ENCODE results near the gene CHAC2.
"Not testable (repeated sequence)": the region's sequence is repeated elsewhere in the genome, so short reads cannot be mapped to it uniquely, and the experiment has no call there.

The CHAC2 gene

GRCh38 chr2:53778536-53779162 is 11.0 kb downstream of the CHAC2 start:
- no peak for DNase-seq

GRCh38 chr2:53780056-53780455 is 12.5 kb downstream of the CHAC2 start:
- DNase-seq: no peak

DNA sequence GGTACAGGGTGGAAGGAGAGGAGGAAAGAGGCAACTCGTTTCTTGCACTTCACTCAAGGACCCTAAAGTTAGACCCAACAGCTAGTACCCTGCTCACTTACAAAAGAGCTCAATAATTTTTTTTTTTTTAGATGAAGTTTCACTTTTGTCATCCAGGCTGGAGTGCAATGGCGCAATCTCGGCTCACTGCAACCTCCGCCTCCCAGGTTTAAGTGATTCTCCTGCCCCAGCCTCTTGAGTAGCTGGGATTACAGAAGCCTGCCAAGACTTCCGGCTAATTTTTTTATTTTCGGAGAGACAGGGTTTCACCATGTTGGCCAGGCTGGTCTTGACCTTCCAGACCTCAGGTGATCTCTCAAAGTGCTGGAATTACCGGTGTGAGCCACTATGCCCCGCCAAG is 15.1 kb downstream of the CHAC2 start:
- no peak for DNase-seq

- no peak for DNase-seq
Observed at GRCh38 chr2:53784436-53784835, 16.8 kb downstream of the CHAC2 start.

GRCh38 chr2:53785366-53785765 is 17.8 kb downstream of the CHAC2 start:
- DNase-seq: no peak

DNA sequence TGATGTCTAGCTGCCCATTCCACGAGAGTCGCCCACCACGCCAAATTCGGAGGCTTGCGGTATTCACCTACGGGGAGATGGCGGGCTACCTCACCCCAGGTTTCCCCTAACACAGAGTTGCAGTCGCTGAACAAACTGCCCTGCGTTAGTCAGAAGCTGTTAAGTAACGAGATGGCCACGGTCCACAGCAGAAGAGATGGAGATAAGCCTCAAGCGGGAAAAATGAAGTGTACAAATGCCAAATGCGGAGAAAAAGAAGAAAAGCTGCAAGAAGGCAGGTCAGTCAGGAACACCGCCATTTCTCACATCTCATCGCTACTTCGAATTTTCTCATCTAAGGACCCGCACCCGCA is 18.7 kb downstream of the CHAC2 start:
- DNase-seq: no peak

GRCh38 chr2:53786705-53787613 is 19.4 kb downstream of the CHAC2 start, which contains the start of the genes ASB3 and ERLEC1:
ASB3 (minus strand) TSS chr2:53786953; CDS start chr2:53765572, 21,381 bp downstream.
ERLEC1 (plus strand) TSS chr2:53787044; CDS start chr2:53787211, 167 bp downstream.
- DNase-seq: peak; percentile 80

- DNase-seq: no peak
Observed at GRCh38 chr2:53787614-53788289, 20.1 kb downstream of the CHAC2 start.

DNA sequence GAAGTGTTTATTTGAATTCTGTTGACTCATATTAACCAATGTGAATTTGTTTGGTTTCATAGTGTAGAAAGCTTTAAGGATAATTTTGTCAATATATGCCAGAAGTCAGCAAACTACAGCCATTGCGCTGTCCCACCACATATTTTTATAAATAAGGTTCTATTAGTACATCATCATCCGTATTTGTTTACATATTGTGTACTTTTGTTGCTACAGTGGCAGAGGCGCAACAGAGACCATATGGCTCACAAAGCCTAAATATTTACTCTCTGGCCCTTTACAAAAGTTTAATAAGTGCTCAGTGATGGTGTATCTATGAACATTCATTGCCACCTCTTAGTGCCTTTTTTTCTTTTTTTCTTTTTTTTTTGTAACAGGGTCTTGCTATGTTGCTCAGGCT is 25.7 kb downstream of the CHAC2 start:
- no peak for DNase-seq

DNA sequence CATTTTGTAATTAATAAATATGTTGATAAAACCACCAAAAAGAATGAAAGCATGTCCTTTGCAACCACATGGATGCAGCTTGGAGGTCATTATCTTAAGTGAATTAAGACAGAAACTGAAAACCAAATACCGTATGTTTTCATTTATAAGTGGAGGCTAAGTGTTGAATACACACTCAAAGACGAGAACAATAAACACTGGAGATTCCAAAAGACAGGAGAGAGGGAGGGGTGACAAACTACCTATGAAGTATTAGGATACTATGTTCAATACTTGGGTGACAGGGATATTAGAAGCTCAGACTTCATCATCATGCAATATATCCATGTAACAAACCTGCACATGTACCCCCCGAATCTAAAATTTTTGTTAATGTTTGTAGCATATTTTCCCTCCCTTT is 26.2 kb downstream of the CHAC2 start:
- no peak for DNase-seq

DNA sequence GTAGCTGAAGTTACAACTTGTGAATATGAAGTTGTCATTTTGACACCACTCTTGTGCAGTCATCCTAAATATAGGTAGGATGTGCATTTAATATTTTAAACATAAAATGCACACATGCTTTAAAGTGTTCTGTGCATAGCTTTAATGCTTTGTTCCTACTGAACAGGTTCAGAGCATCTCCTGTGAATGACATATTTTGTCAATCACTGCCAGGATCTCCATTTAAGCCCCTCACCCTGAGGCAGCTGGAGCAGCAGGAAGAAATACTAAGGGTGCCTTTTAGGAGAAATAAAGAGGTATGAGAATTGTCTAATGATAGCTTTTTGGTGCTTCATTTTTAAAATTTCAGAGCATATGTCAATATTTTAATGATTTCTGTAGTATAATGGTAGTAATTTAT is 33.9 kb downstream of the CHAC2 start:
- DNase-seq: no peak

GRCh38 chr2:53802617-53803151 is 35.1 kb downstream of the CHAC2 start:
- DNase-seq: no peak

DNA sequence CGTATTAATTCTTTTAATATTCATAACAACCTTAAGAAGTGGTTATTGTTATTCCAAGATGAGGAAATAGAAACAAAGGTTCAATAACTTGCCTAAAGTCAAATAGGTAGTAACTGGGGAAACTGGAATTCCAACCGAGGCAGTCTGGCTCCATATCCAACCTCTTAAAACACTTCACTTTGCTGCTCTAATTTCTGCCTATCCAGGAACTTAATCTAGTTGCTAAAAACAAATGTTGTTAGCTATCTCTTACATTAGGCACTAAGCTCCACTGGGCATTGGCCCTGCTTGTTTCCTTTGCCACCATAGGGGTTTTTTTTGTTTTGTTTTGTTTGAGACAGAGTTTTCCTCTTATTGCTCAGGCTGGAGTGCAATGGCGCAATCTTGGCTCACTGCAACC is 44.0 kb downstream of the CHAC2 start:
- DNase-seq: no peak

- no peak for DNase-seq
Observed at GRCh38 chr2:53813151-53813550, 45.5 kb downstream of the CHAC2 start.

- no peak for DNase-seq
Observed at GRCh38 chr2:53818854-53819435, 51.3 kb downstream of the CHAC2 start.

GRCh38 chr2:53819634-53820033 is 52.0 kb downstream of the CHAC2 start:
- DNase-seq: no peak

DNA sequence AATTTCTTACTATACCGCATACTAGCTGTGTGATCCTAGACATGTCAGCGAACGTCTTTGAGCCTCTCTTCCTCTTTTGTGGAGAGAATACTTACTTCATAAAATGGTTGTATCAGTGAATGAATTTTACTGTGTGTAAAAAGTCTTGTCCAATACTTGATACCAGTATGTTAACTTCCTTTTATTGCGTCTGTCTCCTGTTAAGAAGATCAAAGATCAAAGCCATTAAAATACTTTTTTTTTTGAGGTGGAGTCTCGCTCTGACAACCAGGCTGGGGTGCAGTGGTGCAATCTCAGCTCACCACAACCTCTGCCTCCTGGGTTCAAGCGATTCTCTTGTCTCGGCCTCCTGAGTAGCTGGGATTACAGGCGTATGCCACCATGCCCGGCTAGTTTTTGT is 52.4 kb downstream of the CHAC2 start:
- no peak for DNase-seq

DNA sequence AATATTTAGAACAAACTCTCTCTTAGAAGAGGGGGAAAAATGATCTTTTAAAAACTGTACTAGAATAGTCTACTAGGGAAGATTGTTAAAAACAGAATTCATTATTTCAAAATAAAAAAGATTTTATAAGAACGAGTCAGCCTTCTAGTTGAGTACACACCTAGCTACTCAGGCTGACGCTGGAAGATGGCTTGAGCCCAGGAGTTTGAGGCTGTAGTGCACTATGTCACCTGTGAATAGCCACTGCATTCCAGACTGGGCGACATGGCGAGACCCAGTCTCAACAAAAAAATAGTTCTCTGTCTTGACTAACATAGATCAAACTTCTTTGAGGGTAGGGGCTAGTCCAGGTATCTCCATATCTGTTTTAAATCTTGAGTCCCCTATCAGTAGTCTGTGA is 53.1 kb downstream of the CHAC2 start:
- DNase-seq: no peak

- no peak for DNase-seq
Observed at GRCh38 chr2:53821810-53822209, 54.2 kb downstream of the CHAC2 start.

DNA sequence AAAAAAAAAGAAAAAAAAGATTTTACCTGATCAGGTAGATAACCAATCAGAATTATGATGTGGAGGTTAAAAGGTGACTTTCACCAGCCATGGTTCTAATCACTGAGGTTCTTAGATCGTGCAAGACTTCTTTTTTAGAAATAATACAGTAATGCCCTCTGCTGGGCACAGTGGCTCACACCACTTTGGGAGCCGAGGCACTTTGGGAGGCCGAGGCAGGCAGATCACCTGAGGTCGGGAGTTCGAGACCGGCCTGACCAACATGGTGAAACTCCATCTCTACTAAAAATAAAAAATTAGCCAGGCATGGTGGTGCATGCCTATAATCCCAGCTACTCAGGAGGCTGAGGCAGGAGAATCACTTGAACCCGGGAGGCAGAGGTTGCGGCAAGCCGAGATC is 56.0 kb downstream of the CHAC2 start:
- not testable (repeated sequence) for DNase-seq
